GM18507 (cell line): Measurements from ENCODE around the gene CRYBG2.
"Not testable (repeated sequence)": the region's sequence is repeated elsewhere in the genome, so short reads cannot be mapped to it uniquely, and the experiment has no call there.

Source experiments
- DNase-seq: peaks from one replicate; pipeline ENCODE4 v3.0.0; 2011; ENCODE audit warnings: low read depth; ENCODE audit not compliant: insufficient read length; ENCODE audit errors: extremely low spot score
- FAIRE-seq: peaks from 2 replicates; lab custom pipeline; 2011; peaks lifted over from hg19 to GRCh38; lab: Jason Lieb, UNC

The CRYBG2 gene

GRCh38 chr1:26353976-26354820, at the start of gene CRYBG2:
Gene CRYBG2, minus strand, starts transcription at chr1:26354130. Its CDS starts 7,473 bp downstream, at chr1:26346657.
- no peak for DNase-seq
- no peak for FAIRE-seq

GRCh38 chr1:26403656-26404055, 49.7 kb upstream of the CRYBG2 start:
- FAIRE-seq (no peak), DNase-seq (no peak)

- FAIRE-seq (no peak), DNase-seq (no peak)
These were observed 48.0 kb upstream of the CRYBG2 start for GRCh38 chr1:26401891-26402290.

- FAIRE-seq, result no peak
- DNase-seq, result no peak
These were observed 45.1 kb upstream of the CRYBG2 start for GRCh38 chr1:26399034-26399433.

GRCh38 chr1:26395754-26396153, 41.8 kb upstream of the CRYBG2 start:
- no peak for FAIRE-seq
- no peak for DNase-seq

- DNase-seq, result no peak
These were observed 37.5 kb upstream of the CRYBG2 start for GRCh38 chr1:26391450-26391849.

GRCh38 chr1:26389604-26390247, 35.8 kb upstream of the CRYBG2 start:
- FAIRE-seq (no peak), DNase-seq (no peak)

More at GRCh38 chr1:26391450-26391849, 37.5 kb upstream of the CRYBG2 start:
- FAIRE-seq, result peak; percentile 24

GRCh38 chr1:26388791-26389445, 35.0 kb upstream of the CRYBG2 start:
- DNase-seq (no peak), FAIRE-seq (no peak)

- DNase-seq (no peak), FAIRE-seq (no peak)
These were observed 33.5 kb upstream of the CRYBG2 start for GRCh38 chr1:26387447-26387846.

GRCh38 chr1:26385063-26385462, 31.1 kb upstream of the CRYBG2 start:
- FAIRE-seq, DNase-seq: not testable (repeated sequence)

- no peak for FAIRE-seq
- no peak for DNase-seq
These were observed 30.1 kb upstream of the CRYBG2 start for GRCh38 chr1:26384076-26384475.

- FAIRE-seq (no peak), DNase-seq (no peak)
These were observed 24.9 kb upstream of the CRYBG2 start for GRCh38 chr1:26378879-26379251.

- DNase-seq (peak; percentile 83), FAIRE-seq (peak; percentile 92)
These were observed 24.4 kb upstream of the CRYBG2 start for GRCh38 chr1:26378088-26378878.

- DNase-seq, result no peak
- no peak for FAIRE-seq
These were observed 22.1 kb upstream of the CRYBG2 start for GRCh38 chr1:26376050-26376449.

GRCh38 chr1:26375081-26375480, 21.2 kb upstream of the CRYBG2 start:
- peak; percentile 69 for FAIRE-seq
- no peak for DNase-seq

- DNase-seq, result not testable (repeated sequence)
- peak; percentile 31 for FAIRE-seq
These were observed 20.4 kb upstream of the CRYBG2 start for GRCh38 chr1:26374361-26374760.

- no peak for FAIRE-seq
- DNase-seq, result no peak
These were observed 19.9 kb upstream of the CRYBG2 start for GRCh38 chr1:26373789-26374188.

- DNase-seq, result no peak
- FAIRE-seq, result no peak
These were observed 19.4 kb upstream of the CRYBG2 start for GRCh38 chr1:26373281-26373680.

GRCh38 chr1:26372611-26373010, 18.7 kb upstream of the CRYBG2 start, which contains the start of gene ZNF683:
Gene ZNF683, minus strand, starts transcription at chr1:26372750. Its CDS starts 4,179 bp downstream, at chr1:26368571.
- not testable (repeated sequence) for FAIRE-seq, DNase-seq
